Thoracic aorta (tissue), 2 donors: ENCODE results near the gene LCT. TPM values are rescaled to one million over a fixed set of nuclear protein-coding genes. Genes with fewer than 3 reads are reported as not detected.
"Not testable (repeated sequence)": the region's sequence is repeated elsewhere in the genome, so short reads cannot be mapped to it uniquely, and the experiment has no call there.

Experiments
- ATAC-seq: fragments of 150-250 bp; one replicate; pipeline ENCODE4 v1.8.0; 2017; ENCODE audit warnings: low read depth; ENCODE audit not compliant: insufficient number of reproducible peaks, low FRiP score
- DNase-seq: peaks from one replicate; pipeline ENCODE4 v3.0.0-alpha.2; 2020; ENCODE audit warnings: low spot score
- H3K27ac ChIP-seq, 2 donors: fragments of 200-600 bp; sonication (generic); 1 replicate in 1 of 2; 2 replicates in 1 of 2; pipeline ENCODE4 v1.5.1; 2016; ENCODE audit warnings: mild to moderate bottlenecking in 2 of 2, moderate library complexity in 2 of 2
- H3K27me3 ChIP-seq: fragments of 200-600 bp; sonication (generic); replicated peaks from 2 replicates; pipeline ENCODE4 v1.6.0; 2016; ENCODE audit warnings: mild to moderate bottlenecking; ENCODE audit not compliant: insufficient read depth
- H3K36me3 ChIP-seq: fragments of 200-600 bp; sonication (generic); one replicate; pipeline ENCODE4 v1.5.1; 2016
- H3K4me1 ChIP-seq, 2 donors: fragments of 200-600 bp; sonication (generic); 1 replicate in 1 of 2; 2 replicates in 1 of 2; pipeline versions ENCODE4 v1.5.1 to v1.6.0; 2016; ENCODE audit warnings: low read depth in 2 of 2, mild to moderate bottlenecking in 1 of 2; ENCODE audit not compliant: control insufficient read depth in 1 of 2
- H3K4me3 ChIP-seq: fragments of 200-600 bp; sonication (generic); 2 replicates; pipeline ENCODE4 v1.5.1; 2016; ENCODE audit warnings: mild to moderate bottlenecking
- H3K9me3 ChIP-seq: fragments of 200-600 bp; sonication (generic); 2 replicates; pipeline ENCODE4 v1.5.1; 2016
- CTCF ChIP-seq: fragments of 200-600 bp; sonication (generic); IDR thresholded peaks from one replicate; pipeline ENCODE4 v1.5.1; 2019; ENCODE audit warnings: antibody characterized with exemption
- total RNA-seq, 2 donors: library from RNA; depleted of rRNA; stranded (reverse); fragments of >200 nt; gene quantifications; one replicate each; pipeline versions ENCODE4 v1.1.0 to v1.2.3, GENCODE V29; 2016

LCT gene
- total RNA-seq, result under 1 TPM in 1 of 2 donors, not detected in 1; 0.28 TPM

GRCh38 chr2:135836596-135837270 lies at the start of gene LCT:
Gene LCT, minus strand, starts transcription at chr2:135837184. Its CDS starts 15 bp downstream, at chr2:135837169.
- no peak for TF ChIP-seq CTCF
- H3K9me3 ChIP-seq, result no peaks in the 10 kb centered on the region
- H3K4me3 ChIP-seq, result no peak within 1 kb of the TSS
- ATAC-seq (peak; percentile 34), DNase-seq (no peak)
- H3K27me3 ChIP-seq, result no peaks in the 10 kb centered on the region
- no peaks in the 10 kb centered on the region for H3K36me3 ChIP-seq
- peaks cover 0 to 2% of the 10 kb centered on the region in 2 donors for H3K4me1 ChIP-seq
- no peak within 1 kb of the TSS for H3K27ac ChIP-seq

- DNase-seq (no peak), ATAC-seq (no peak)
- Histone ChIP-seq H3K27ac (no peak overlapping the region), H3K9me3 (no peaks in the 10 kb centered on the region), H3K27me3 (no peaks in the 10 kb centered on the region), H3K36me3 (no peaks in the 10 kb centered on the region), H3K4me3 (no peak overlapping the region), H3K4me1 (no peaks in the 10 kb centered on the region)
- TF ChIP-seq CTCF, result no peak
These were observed 48.7 kb upstream of the LCT start for GRCh38 chr2:135885709-135886108.

GRCh38 chr2:135882415-135882814 lies 45.4 kb upstream of the LCT start:
- Histone ChIP-seq H3K27me3 (no peaks in the 10 kb centered on the region), H3K4me1 (no peaks in the 10 kb centered on the region), H3K9me3 (no peaks in the 10 kb centered on the region), H3K4me3 (no peak overlapping the region), H3K36me3 (no peaks in the 10 kb centered on the region), H3K27ac (no peak overlapping the region)
- ATAC-seq (no peak), DNase-seq (no peak)
- no peak for TF ChIP-seq CTCF

- not testable (repeated sequence) for DNase-seq, H3K27me3 ChIP-seq, H3K36me3 ChIP-seq, H3K9me3 ChIP-seq, ATAC-seq
- Histone ChIP-seq H3K4me3 (peak overlapping the region; percentile 85), H3K27ac (peak overlapping the region; percentile 34 to 74), H3K4me1 (peaks cover 0 to 12% of the 10 kb centered on the region in 2 donors)
These were observed 39.8 kb upstream of the LCT start for GRCh38 chr2:135876770-135877169.

- ATAC-seq (peak; percentile 100), DNase-seq (peak; percentile 92)
- TF ChIP-seq CTCF, result peak; percentile 42
- no peaks in the 10 kb centered on the region for H3K9me3 ChIP-seq
- no peaks in the 10 kb centered on the region for H3K36me3 ChIP-seq
- H3K27ac ChIP-seq, result peak within 1 kb of the TSS; percentile 74 to 88
- H3K4me3 ChIP-seq, result peak within 1 kb of the TSS; percentile 85
- peaks cover 0 to 12% of the 10 kb centered on the region in 2 donors for H3K4me1 ChIP-seq
- H3K27me3 ChIP-seq, result no peaks in the 10 kb centered on the region
These were observed 39.2 kb upstream of the LCT start, which contains the start of gene MCM6 for GRCh38 chr2:135876066-135876711. Gene MCM6, minus strand, starts transcription at chr2:135876443. Its CDS starts 78 bp downstream, at chr2:135876365.
